Stimulated activated effector memory CD8-positive, alpha-beta T cell treated with anti-CD3 and anti-CD28 coated beads, Interleukin-12 subunit alpha, Interleukin-12 subunit beta, amount 100 ng/mL, for 72 hours (primary cell): ENCODE results near the gene LSMEM2.
"Not testable (repeated sequence)": the region's sequence is repeated elsewhere in the genome, so short reads cannot be mapped to it uniquely, and the experiment has no call there.

ENCODE experiments used
- ATAC-seq: fragments of 150-1000 bp; cut with Tn5 transposase; 2 replicates; pipeline ENCODE4 v1.10.0; 2021
- DNase-seq, 2 donors: peaks; one replicate each; pipeline ENCODE4 v3.0.0; 2021 to 2022; ENCODE audit warnings: low spot score in 2 of 2
- H3K27ac Mint-ChIP-seq: one replicate; pipeline ENCODE4 v1.8.0; 2022; ENCODE audit warnings: mild to moderate bottlenecking, mixed read lengths
- H3K36me3 Mint-ChIP-seq: one replicate; pipeline ENCODE4 v1.8.0; 2022; ENCODE audit warnings: mild to moderate bottlenecking, mixed read lengths
- H3K4me1 Mint-ChIP-seq: one replicate; pipeline ENCODE4 v1.8.0; 2022; ENCODE audit warnings: mixed read lengths
- H3K4me3 Mint-ChIP-seq: one replicate; pipeline ENCODE4 v1.8.0; 2022; ENCODE audit warnings: mild to moderate bottlenecking, mixed read lengths
- H3K9me3 Mint-ChIP-seq: one replicate; pipeline ENCODE4 v1.8.0; 2022; ENCODE audit warnings: mixed read lengths

Gene LSMEM2

GRCh38 chr3:50266017-50266416 is 12.9 kb upstream of the LSMEM2 start:
- Mint-ChIP-seq H3K27ac (no peak overlapping the region), H3K4me1 (no peaks in the 10 kb centered on the region), H3K36me3 (peaks cover 29% of the 10 kb centered on the region), H3K9me3 (no peaks in the 10 kb centered on the region), H3K4me3 (no peak overlapping the region)
- DNase-seq (no peak), ATAC-seq (no peak)

GRCh38 chr3:50266836-50267235 is 12.1 kb upstream of the LSMEM2 start:
- no peak for DNase-seq
- no peak overlapping the region for H3K4me3 Mint-ChIP-seq
- H3K9me3 Mint-ChIP-seq, result no peaks in the 10 kb centered on the region

GRCh38 chr3:50267280-50267913 is 11.5 kb upstream of the LSMEM2 start:
- no peak for ATAC-seq
- H3K9me3 Mint-ChIP-seq, result no peaks in the 10 kb centered on the region
- no peak overlapping the region for H3K4me3 Mint-ChIP-seq
- H3K36me3 Mint-ChIP-seq, result peaks cover 17% of the 10 kb centered on the region
- no peak overlapping the region for H3K27ac Mint-ChIP-seq
- DNase-seq, result no peak
- peaks cover 6% of the 10 kb centered on the region for H3K4me1 Mint-ChIP-seq

More at GRCh38 chr3:50266836-50267235, 12.1 kb upstream of the LSMEM2 start:
- no peak for ATAC-seq
- Mint-ChIP-seq H3K4me1 (peaks cover 6% of the 10 kb centered on the region), H3K27ac (no peak overlapping the region), H3K36me3 (peaks cover 23% of the 10 kb centered on the region)

GRCh38 chr3:50268276-50268675 is 10.6 kb upstream of the LSMEM2 start:
- Mint-ChIP-seq H3K4me3 (no peak overlapping the region), H3K36me3 (peaks cover 10% of the 10 kb centered on the region), H3K4me1 (peaks cover 12% of the 10 kb centered on the region), H3K27ac (no peak overlapping the region), H3K9me3 (no peaks in the 10 kb centered on the region)
- ATAC-seq (no peak), DNase-seq (no peak)

- Mint-ChIP-seq H3K4me1 (peaks cover 15% of the 10 kb centered on the region), H3K9me3 (no peaks in the 10 kb centered on the region), H3K4me3 (no peak within 1 kb of the TSS), H3K36me3 (peaks cover 4% of the 10 kb centered on the region), H3K27ac (no peak within 1 kb of the TSS)
- DNase-seq (no peak), ATAC-seq (no peak)
These were observed 10.0 kb upstream of the LSMEM2 start, which contains the start of gene SEMA3B for GRCh38 chr3:50268703-50269451. TSS of gene SEMA3B (plus strand) at chr3:50269147. CDS start at chr3:50269241, 94 bp downstream.

GRCh38 chr3:50269460-50269859 is 9.4 kb upstream of the LSMEM2 start:
- ATAC-seq (no peak), DNase-seq (no peak)
- H3K9me3 Mint-ChIP-seq, result no peaks in the 10 kb centered on the region
- peaks cover 20% of the 10 kb centered on the region for H3K4me1 Mint-ChIP-seq
- no peak overlapping the region for H3K4me3 Mint-ChIP-seq
- H3K36me3 Mint-ChIP-seq, result peaks cover 6% of the 10 kb centered on the region
- H3K27ac Mint-ChIP-seq, result no peak overlapping the region

GRCh38 chr3:50269977-50270413 is 8.9 kb upstream of the LSMEM2 start:
- Mint-ChIP-seq H3K9me3 (no peaks in the 10 kb centered on the region), H3K4me1 (peaks cover 26% of the 10 kb centered on the region), H3K4me3 (no peak overlapping the region), H3K27ac (no peak overlapping the region), H3K36me3 (peaks cover 6% of the 10 kb centered on the region)
- DNase-seq, result no peak
- ATAC-seq, result no peak

GRCh38 chr3:50270422-50271224 is 8.3 kb upstream of the LSMEM2 start:
- Mint-ChIP-seq H3K4me3 (no peak overlapping the region), H3K27ac (no peak overlapping the region), H3K9me3 (no peaks in the 10 kb centered on the region), H3K4me1 (peaks cover 32% of the 10 kb centered on the region), H3K36me3 (peaks cover 6% of the 10 kb centered on the region)
- no peak for ATAC-seq
- no peak for DNase-seq

GRCh38 chr3:50271314-50271936 is 7.5 kb upstream of the LSMEM2 start:
- Mint-ChIP-seq H3K36me3 (peaks cover 6% of the 10 kb centered on the region), H3K9me3 (no peaks in the 10 kb centered on the region), H3K4me3 (no peak overlapping the region), H3K27ac (peak overlapping the region; percentile 13), H3K4me1 (peaks cover 38% of the 10 kb centered on the region)
- DNase-seq, result no peak
- ATAC-seq, result no peak

- not testable (repeated sequence) for H3K9me3 Mint-ChIP-seq, ATAC-seq
- peak overlapping the region; percentile 91 for H3K27ac Mint-ChIP-seq
These were observed 6.4 kb upstream of the LSMEM2 start for GRCh38 chr3:50272538-50272910.

GRCh38 chr3:50272911-50273688 is 5.8 kb upstream of the LSMEM2 start:
- DNase-seq (peak; percentile 98), ATAC-seq (peak; percentile 94)
- peaks cover 38% of the 10 kb centered on the region for H3K4me1 Mint-ChIP-seq
- peak overlapping the region; percentile 91 for H3K27ac Mint-ChIP-seq
- peak overlapping the region; percentile 83 for H3K4me3 Mint-ChIP-seq
- no peaks in the 10 kb centered on the region for H3K9me3 Mint-ChIP-seq
- peaks cover 6% of the 10 kb centered on the region for H3K36me3 Mint-ChIP-seq

More at GRCh38 chr3:50272538-50272910, 6.4 kb upstream of the LSMEM2 start:
- not testable (repeated sequence) for DNase-seq, H3K36me3 Mint-ChIP-seq
- Mint-ChIP-seq H3K4me3 (peak overlapping the region; percentile 83), H3K4me1 (peaks cover 38% of the 10 kb centered on the region)

- peaks cover 6% of the 10 kb centered on the region for H3K36me3 Mint-ChIP-seq
- no peaks in the 10 kb centered on the region for H3K9me3 Mint-ChIP-seq
- DNase-seq, result no peak
- peaks cover 38% of the 10 kb centered on the region for H3K4me1 Mint-ChIP-seq
- no peak overlapping the region for H3K27ac Mint-ChIP-seq
- ATAC-seq, result no peak
- peak overlapping the region; percentile 83 for H3K4me3 Mint-ChIP-seq
These were observed 5.2 kb upstream of the LSMEM2 start for GRCh38 chr3:50273689-50274065.

GRCh38 chr3:50274371-50275104 is 4.3 kb upstream of the LSMEM2 start:
- DNase-seq, result peak; percentile 70 to 89
- peak; percentile 46 for ATAC-seq
- peak overlapping the region; percentile 53 for H3K27ac Mint-ChIP-seq

More at GRCh38 chr3:50274371-50275104, 4.3 kb upstream of the LSMEM2 start:
- no peaks in the 10 kb centered on the region for H3K9me3 Mint-ChIP-seq
- peak overlapping the region; percentile 83 for H3K4me3 Mint-ChIP-seq
- H3K4me1 Mint-ChIP-seq, result peaks cover 38% of the 10 kb centered on the region
- peaks cover 6% of the 10 kb centered on the region for H3K36me3 Mint-ChIP-seq
